Vagina (tissue), 2 donors: ENCODE results near the gene CENPC. TPM values are rescaled to one million over a fixed set of nuclear protein-coding genes. Genes with fewer than 3 reads are reported as not detected.
"Not testable (repeated sequence)": the region's sequence is repeated elsewhere in the genome, so short reads cannot be mapped to it uniquely, and the experiment has no call there.

ENCODE experiments used
- DNase-seq, 2 donors: peaks; one replicate each; pipeline ENCODE4 v3.0.0-alpha.2; 2017; ENCODE audit errors: extremely low spot score in 2 of 2
- H3K27ac ChIP-seq: fragments of 200-600 bp; sonication (generic); one replicate; pipeline ENCODE4 v1.5.1; 2019
- H3K27me3 ChIP-seq: fragments of 200-600 bp; sonication (generic); one replicate; pipeline ENCODE4 v1.5.1; 2019
- H3K36me3 ChIP-seq, 2 donors: fragments of 200-600 bp; sonication (generic); one replicate each; pipeline ENCODE4 v1.5.1; 2017 to 2019
- H3K4me1 ChIP-seq: fragments of 200-600 bp; sonication (generic); one replicate; pipeline ENCODE4 v1.5.1; 2019
- H3K4me3 ChIP-seq, 2 donors: fragments of 200-600 bp; sonication (generic); 1 replicate in 1 of 2; 2 replicates in 1 of 2; pipeline ENCODE4 v1.5.1; 2016 to 2019
- H3K9me3 ChIP-seq: fragments of 200-600 bp; sonication (generic); one replicate; pipeline ENCODE4 v1.5.1; 2019
- CTCF ChIP-seq, 3 experiments: fragments of 450-650 bp in 2 of 3; fragments of 200-600 bp in 1 of 3; sonication (generic) in 1 of 3; IDR thresholded peaks; one replicate each; pipeline ENCODE4 v1.5.1; 2017 to 2019; ENCODE audit warnings: antibody characterized with exemption in 3 of 3, mild to moderate bottlenecking in 2 of 3, moderate library complexity in 2 of 3
- POLR2A ChIP-seq, 2 donors: fragments of 450-650 bp; IDR thresholded peaks; one replicate each; pipeline ENCODE4 v1.6.1; 2017; ENCODE audit warnings: antibody characterized with exemption in 2 of 2, mild to moderate bottlenecking in 2 of 2, moderate library complexity in 2 of 2
- POLR2AphosphoS5 ChIP-seq, 2 donors: sonication (generic); formaldehyde crosslinking; IDR thresholded peaks; one replicate each; pipeline ENCODE4 v1.9.0; 2017; ENCODE audit warnings: antibody characterized with exemption in 2 of 2, mild to moderate bottlenecking in 2 of 2, low read depth in 1 of 2; ENCODE audit not compliant: insufficient read depth in 1 of 2
- intact Hi-C: fragments of 100-400 bp; cut with DNase I; formaldehyde crosslinking; loops from one replicate; pipeline ENCODE4 v1.15.1; 2023
- total RNA-seq: library from RNA; depleted of rRNA; stranded (reverse); fragments of >200 nt; gene quantifications from one replicate; pipeline ENCODE4 v1.2.3, GENCODE V29; 2016

CENPC gene
- total RNA-seq, 1 donor from 2014 or later, result 24.6 TPM

GRCh38 chr4:67554096-67554495 lies 8.8 kb upstream of the CENPC start:
- DNase-seq, result no peak
- intact Hi-C loops, result no loop called here
- Histone ChIP-seq H3K4me1 (no peaks in the 10 kb centered on the region), H3K27me3 (no peaks in the 10 kb centered on the region), H3K27ac (no peak overlapping the region), H3K4me3 (no peak overlapping the region), H3K9me3 (no peaks in the 10 kb centered on the region), H3K36me3 (no peaks in the 10 kb centered on the region)
- no peak for TF ChIP-seq CTCF (IDR thresholded peaks at IDR 0.05)
- TF ChIP-seq POLR2A (IDR thresholded peaks at IDR 0.05), result no peak
- no peak for TF ChIP-seq POLR2AphosphoS5 (IDR thresholded peaks at IDR 0.05; ENCODE audit: insufficient read depth in 1 of 2, low read depth in 1 of 2)

DNA sequence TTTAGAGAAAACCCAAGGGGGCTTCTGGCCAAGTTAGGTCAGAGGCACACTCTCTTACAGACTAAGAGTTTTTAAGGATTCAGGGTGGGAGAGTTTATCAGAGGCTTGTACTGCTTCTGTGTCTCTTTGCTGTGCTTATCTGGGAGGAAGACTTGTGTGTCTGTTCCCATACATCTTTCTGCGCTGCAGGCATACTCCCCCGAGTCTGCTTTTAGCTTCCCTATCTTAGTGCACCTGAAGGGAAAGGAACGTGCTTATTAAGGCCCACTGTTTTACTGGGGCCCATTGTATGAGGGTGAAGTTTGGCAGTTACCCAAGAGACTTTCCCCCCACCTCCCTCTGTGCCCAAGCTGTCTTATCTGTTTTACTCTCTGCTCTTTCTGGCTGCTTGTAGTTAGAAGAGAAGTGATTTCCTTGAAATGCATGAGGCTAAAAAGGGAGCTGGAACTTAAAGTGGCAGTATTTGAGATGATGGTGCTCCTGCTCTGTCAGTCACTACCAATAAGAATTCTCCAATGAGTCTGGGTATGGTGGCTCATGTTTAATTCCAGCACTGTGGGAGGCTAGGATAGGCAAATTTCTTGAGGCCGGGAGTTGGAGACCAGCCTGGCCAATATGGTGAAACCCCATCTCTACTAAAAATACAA lies 7.0 kb upstream of the CENPC start:
- H3K9me3 ChIP-seq, H3K4me1 ChIP-seq, H3K4me3 ChIP-seq, H3K27ac ChIP-seq, intact Hi-C loops, H3K27me3 ChIP-seq, H3K36me3 ChIP-seq, DNase-seq: not testable (repeated sequence)

GRCh38 chr4:67550857-67551256 lies 5.6 kb upstream of the CENPC start:
- no peak for DNase-seq
- H3K9me3 ChIP-seq, result no peaks in the 10 kb centered on the region
- no peaks in the 10 kb centered on the region for H3K27me3 ChIP-seq
- intact Hi-C loops, result no loop called here
- H3K4me3 ChIP-seq, result no peak overlapping the region
- no peak overlapping the region for H3K27ac ChIP-seq
- no peak for TF ChIP-seq POLR2A (IDR thresholded peaks at IDR 0.05)
- TF ChIP-seq POLR2AphosphoS5 (IDR thresholded peaks at IDR 0.05; ENCODE audit: insufficient read depth in 1 of 2, low read depth in 1 of 2), result no peak
- TF ChIP-seq CTCF (IDR thresholded peaks at IDR 0.05), result no peak
- H3K4me1 ChIP-seq, result no peaks in the 10 kb centered on the region
- H3K36me3 ChIP-seq, result no peaks in the 10 kb centered on the region

DNA sequence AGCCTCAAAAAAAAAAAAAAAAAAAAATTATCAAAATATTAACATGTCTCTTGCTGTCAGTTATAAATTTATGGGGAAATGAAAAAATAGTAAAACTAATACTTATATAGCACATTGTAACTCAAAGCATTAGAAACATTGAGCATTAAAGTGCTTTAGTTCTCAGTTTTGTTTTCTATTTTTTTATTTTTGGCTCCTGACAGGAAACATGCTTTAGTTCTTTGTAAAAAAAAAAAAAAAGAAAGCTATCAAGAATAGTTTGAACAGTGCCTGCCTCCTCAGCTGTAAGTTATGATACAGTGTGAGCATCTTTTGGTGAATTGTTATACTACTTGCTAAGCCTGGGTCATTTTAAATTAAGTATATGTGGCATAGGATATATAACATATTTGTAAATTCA lies 5.1 kb upstream of the CENPC start:
- intact Hi-C loops, result no loop called here
- H3K9me3 ChIP-seq, result no peaks in the 10 kb centered on the region
- no peaks in the 10 kb centered on the region for H3K27me3 ChIP-seq
- no peak overlapping the region for H3K27ac ChIP-seq
- DNase-seq, result no peak
- TF ChIP-seq POLR2A (IDR thresholded peaks at IDR 0.05), result no peak
- TF ChIP-seq POLR2AphosphoS5 (IDR thresholded peaks at IDR 0.05; ENCODE audit: insufficient read depth in 1 of 2, low read depth in 1 of 2), result no peak
- TF ChIP-seq CTCF (IDR thresholded peaks at IDR 0.05), result no peak
- no peaks in the 10 kb centered on the region for H3K36me3 ChIP-seq
- no peaks in the 10 kb centered on the region for H3K4me1 ChIP-seq
- no peak overlapping the region for H3K4me3 ChIP-seq

DNA sequence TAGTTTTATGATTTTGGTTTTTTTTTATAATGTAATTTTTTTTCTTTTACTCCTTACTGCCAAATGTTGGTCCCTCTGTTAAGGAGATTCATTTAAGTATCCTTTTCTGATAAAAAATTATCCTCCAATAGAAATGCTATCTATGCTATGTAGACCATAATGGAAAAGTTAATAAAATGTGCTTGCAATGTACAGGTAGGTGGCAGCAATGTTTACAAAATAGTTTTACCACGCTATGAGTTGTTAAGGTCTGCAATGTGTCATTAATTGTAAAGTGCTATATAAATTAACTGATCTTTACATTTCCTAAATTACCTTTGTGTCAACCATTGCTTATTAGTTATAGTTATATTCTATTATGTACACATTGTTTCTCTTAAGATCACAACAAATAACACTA lies 3.8 kb upstream of the CENPC start:
- H3K36me3 ChIP-seq, result no peaks in the 10 kb centered on the region
- no peak for DNase-seq
- no peaks in the 10 kb centered on the region for H3K27me3 ChIP-seq
- no peak overlapping the region for H3K27ac ChIP-seq
- intact Hi-C loops, result no loop called here
- TF ChIP-seq POLR2A (IDR thresholded peaks at IDR 0.05) (no peak), POLR2AphosphoS5 (IDR thresholded peaks at IDR 0.05; ENCODE audit: insufficient read depth in 1 of 2, low read depth in 1 of 2) (no peak), CTCF (IDR thresholded peaks at IDR 0.05) (no peak)
- no peaks in the 10 kb centered on the region for H3K9me3 ChIP-seq
- no peak overlapping the region for H3K4me3 ChIP-seq
- H3K4me1 ChIP-seq, result peaks cover 6% of the 10 kb centered on the region
